ENCODE results near the gene KDM4C.

DNA sequence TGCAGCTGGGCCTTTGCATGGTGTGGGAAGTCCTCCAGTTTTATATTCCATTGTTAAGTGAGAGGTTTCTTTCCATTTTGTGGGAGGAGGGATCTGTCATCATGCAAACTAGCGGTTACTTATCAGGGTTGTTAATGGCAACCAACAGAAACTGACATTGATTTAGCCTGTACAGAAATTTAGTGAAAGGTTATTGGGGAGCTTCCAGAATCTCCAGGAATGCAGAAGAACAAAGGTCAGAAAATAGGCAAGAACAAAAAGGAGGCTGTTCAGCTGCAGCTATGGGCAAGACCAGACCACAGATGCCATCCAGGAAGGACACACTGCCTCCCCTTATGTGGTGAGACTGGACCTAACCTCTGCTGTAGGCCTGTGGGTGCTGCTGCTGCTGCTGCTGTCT, 395.8 kb downstream of the KDM4C start:
- TF ChIP-seq POLR2A (IDR thresholded peaks at IDR 0.05; ENCODE audit: low read depth, low read length): no peak
- TF ChIP-seq FOS (IDR thresholded peaks at IDR 0.05; ENCODE audit: low read depth, low read length): no peak
- no peak for TF ChIP-seq SMC3 (IDR thresholded peaks at IDR 0.05; ENCODE audit: low read depth, low read length)
